Esophagus muscularis mucosa (tissue), 4 donors: ENCODE measurements around the gene TEAD1. TPM values are rescaled to one million over a fixed set of nuclear protein-coding genes. Genes with fewer than 3 reads are reported as not detected.
A peak's percentile ranks its signal among the peaks of the same experiment; 100 is the strongest.

Experiments used
- DNase-seq: peaks from one replicate; pipeline ENCODE4 v3.0.0-alpha.2; 2017; ENCODE audit errors: extremely low spot score
- H3K27ac ChIP-seq, 4 donors: fragments of 200-600 bp; sonication (generic); replicated peaks in 1 of 4; 1 replicate in 3 of 4; 2 replicates in 1 of 4; pipeline ENCODE4 v1.5.1; 2016 to 2019; ENCODE audit warnings: mild to moderate bottlenecking in 1 of 4
- H3K27me3 ChIP-seq, 4 donors: fragments of 200-600 bp; sonication (generic); one replicate each; pipeline versions ENCODE4 v1.5.1 to v1.6.0; 2016 to 2019
- H3K36me3 ChIP-seq, 4 donors: fragments of 200-600 bp; sonication (generic); one replicate each; pipeline ENCODE4 v1.5.1; 2016 to 2019
- H3K4me1 ChIP-seq, 4 donors: fragments of 200-600 bp; sonication (generic); one replicate each; pipeline ENCODE4 v1.5.1; 2016 to 2019
- H3K4me3 ChIP-seq, 4 donors: fragments of 200-600 bp; sonication (generic); 1 replicate in 2 of 4; 2 replicates in 2 of 4; pipeline ENCODE4 v1.5.1; 2016 to 2019; ENCODE audit warnings: mild to moderate bottlenecking in 4 of 4, moderate library complexity in 1 of 4
- H3K9me3 ChIP-seq, 4 donors: fragments of 200-600 bp; sonication (generic); 1 replicate in 3 of 4; 2 replicates in 1 of 4; pipeline ENCODE4 v1.5.1; 2016 to 2019
- CTCF ChIP-seq, 3 experiments: fragments of 200-600 bp in 2 of 3; fragments of 450-650 bp in 1 of 3; sonication (generic) in 2 of 3; IDR thresholded peaks; one replicate each; pipeline ENCODE4 v1.5.1; 2017 to 2019; ENCODE audit warnings: antibody characterized with exemption in 3 of 3, mild to moderate bottlenecking in 2 of 3, moderate library complexity in 1 of 3
- EP300 ChIP-seq: sonication (generic); formaldehyde crosslinking; IDR thresholded peaks from one replicate; pipeline ENCODE4 v1.6.1; 2017; ENCODE audit warnings: antibody characterized with exemption
- POLR2A ChIP-seq: fragments of 450-650 bp; IDR thresholded peaks from one replicate; pipeline ENCODE4 v1.6.1; 2017; ENCODE audit warnings: antibody characterized with exemption, moderate library complexity, mild to moderate bottlenecking, low read depth
- POLR2AphosphoS5 ChIP-seq, 2 donors: sonication (generic); formaldehyde crosslinking; IDR thresholded peaks; one replicate each; pipeline ENCODE4 v1.6.1; 2017; ENCODE audit warnings: antibody characterized with exemption in 2 of 2
- WGBS: methylation state at CpG from one replicate; pipeline ENCODE4 v1.1.5; 2018; 5-methylcytosine and 5-hydroxymethylcytosine counted together
- intact Hi-C: fragments of 100-400 bp; cut with DNase I; formaldehyde crosslinking; loops from one replicate; pipeline ENCODE4 v1.15.1; 2023
- total RNA-seq, 4 donors: library from RNA; depleted of rRNA; stranded (reverse); fragments of >200 nt; gene quantifications; one replicate each; pipeline versions ENCODE4 v1.1.0 to v1.2.1, GENCODE V29; 2016

Gene TEAD1
- total RNA-seq, 4 donors from 2014 or later, result 147 to 307 (median 232) TPM

- H3K27me3 ChIP-seq, result no peaks in the 10 kb centered on the region
- no peak overlapping the region for H3K4me3 ChIP-seq
- no peaks in the 10 kb centered on the region for H3K9me3 ChIP-seq
- TF ChIP-seq EP300 (no peak), POLR2A (no peak), CTCF (IDR thresholded peaks at IDR 0.05) (no peak), POLR2AphosphoS5 (IDR thresholded peaks at IDR 0.05) (no peak)
- 82% methylated on average over 5 of the region's 5 CpGs for WGBS
- no peak overlapping the region for H3K27ac ChIP-seq
- H3K36me3 ChIP-seq, result peaks cover 0 to 30% (median 17%) of the 10 kb centered on the region in 4 donors
- no peak for DNase-seq
- intact Hi-C loops, result no loop called here
- H3K4me1 ChIP-seq, result peaks cover 17 to 41% (median 21%) of the 10 kb centered on the region in 4 donors
These were observed 88.1 kb downstream of the TEAD1 start for GRCh38 chr11:12762278-12762677.

- no peak overlapping the region for H3K4me3 ChIP-seq
- no peaks in the 10 kb centered on the region for H3K27me3 ChIP-seq
- DNase-seq, result no peak
- 59% methylated on average over 4 of the region's 4 CpGs for WGBS
- H3K27ac ChIP-seq, result no peak overlapping the region
- TF ChIP-seq CTCF (IDR thresholded peaks at IDR 0.05), result no peak
- TF ChIP-seq POLR2AphosphoS5 (IDR thresholded peaks at IDR 0.05), result no peak
- no peak for TF ChIP-seq POLR2A
- TF ChIP-seq EP300, result no peak
- no peaks in the 10 kb centered on the region for H3K9me3 ChIP-seq
- intact Hi-C loops, result no loop called here
- H3K4me1 ChIP-seq, result peaks cover 14 to 41% (median 22%) of the 10 kb centered on the region in 4 donors
- peaks cover 0 to 30% (median 17%) of the 10 kb centered on the region in 4 donors for H3K36me3 ChIP-seq
These were observed 88.6 kb downstream of the TEAD1 start for GRCh38 chr11:12762696-12763324.

DNA sequence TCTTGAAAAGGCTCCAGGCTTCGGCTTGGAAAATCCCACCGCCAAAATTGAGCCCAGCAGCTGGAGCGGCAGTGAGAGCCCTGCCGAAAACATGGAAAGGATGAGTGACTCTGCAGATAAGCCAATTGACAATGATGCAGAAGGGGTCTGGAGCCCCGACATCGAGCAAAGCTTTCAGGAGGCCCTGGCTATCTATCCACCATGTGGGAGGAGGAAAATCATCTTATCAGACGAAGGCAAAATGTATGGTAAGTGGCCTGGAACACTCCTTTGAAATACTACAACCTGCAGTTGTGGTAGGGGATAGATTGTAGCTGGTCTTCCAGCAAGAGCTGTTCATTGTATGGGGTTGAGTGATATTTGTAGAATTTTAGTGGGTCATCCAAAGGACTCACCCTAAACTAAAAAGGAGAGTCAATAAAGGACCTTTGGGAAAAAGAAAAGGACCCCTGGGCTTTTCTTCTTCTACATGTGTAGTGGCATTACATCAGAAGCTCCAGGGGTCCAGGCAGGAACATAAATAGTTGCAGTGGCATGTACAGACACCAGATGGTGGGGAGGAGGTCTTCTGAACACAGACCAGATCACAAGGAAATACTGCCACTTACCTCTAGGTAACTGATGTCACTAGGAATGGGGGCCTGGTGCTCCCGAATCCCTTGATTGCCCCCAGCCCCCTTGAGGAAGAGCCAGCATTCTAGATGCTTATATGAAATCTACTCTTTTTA, 90.1 kb downstream of the TEAD1 start:
- Histone ChIP-seq H3K27ac (no peak overlapping the region), H3K4me3 (no peak overlapping the region), H3K36me3 (peaks cover 0 to 35% (median 17%) of the 10 kb centered on the region in 4 donors), H3K4me1 (peaks cover 19 to 51% (median 34%) of the 10 kb centered on the region in 4 donors), H3K27me3 (no peaks in the 10 kb centered on the region), H3K9me3 (no peaks in the 10 kb centered on the region)
- no peak for TF ChIP-seq CTCF (IDR thresholded peaks at IDR 0.05)
- TF ChIP-seq POLR2A, result no peak
- no peak for TF ChIP-seq EP300
- no peak for TF ChIP-seq POLR2AphosphoS5 (IDR thresholded peaks at IDR 0.05)
- no peak for DNase-seq
- WGBS, result 94% methylated on average over 8 of the region's 8 CpGs
- intact Hi-C loops, result no loop called here

GRCh38 chr11:12765428-12765827, 91.2 kb downstream of the TEAD1 start:
- 48% methylated on average over 3 of the region's 3 CpGs for WGBS
- peaks cover 26 to 61% (median 42%) of the 10 kb centered on the region in 4 donors for H3K4me1 ChIP-seq

GRCh38 chr11:12767027-12767426, 92.8 kb downstream of the TEAD1 start:
- WGBS, result 89% methylated on average over 3 of the region's 3 CpGs
- H3K9me3 ChIP-seq, result no peaks in the 10 kb centered on the region
- intact Hi-C loops, result no loop called here
- H3K4me3 ChIP-seq, result no peak overlapping the region
- DNase-seq, result no peak
- no peak overlapping the region for H3K27ac ChIP-seq
- no peaks in the 10 kb centered on the region for H3K27me3 ChIP-seq
- TF ChIP-seq POLR2AphosphoS5 (IDR thresholded peaks at IDR 0.05) (no peak), POLR2A (no peak), CTCF (IDR thresholded peaks at IDR 0.05) (no peak), EP300 (no peak)
- H3K36me3 ChIP-seq, result peaks cover 0 to 35% (median 17%) of the 10 kb centered on the region in 4 donors
- H3K4me1 ChIP-seq, result peaks cover 37 to 71% (median 54%) of the 10 kb centered on the region in 4 donors

More at GRCh38 chr11:12765428-12765827, 91.2 kb downstream of the TEAD1 start:
- H3K4me3 ChIP-seq, result no peak overlapping the region
- no peaks in the 10 kb centered on the region for H3K9me3 ChIP-seq
- TF ChIP-seq EP300 (no peak), POLR2A (no peak), POLR2AphosphoS5 (IDR thresholded peaks at IDR 0.05) (peak in 1 of 2 donors; percentile 33)
- H3K27me3 ChIP-seq, result no peaks in the 10 kb centered on the region
- H3K27ac ChIP-seq, result no peak overlapping the region
- intact Hi-C loops, result no loop called here
- peaks cover 0 to 35% (median 17%) of the 10 kb centered on the region in 4 donors for H3K36me3 ChIP-seq
- DNase-seq, result no peak
